MM.1S (cell line): ENCODE data around the gene SERPINA6.

Experiments used
- DNase-seq: peaks from one replicate; pipeline ENCODE4 v3.0.0-alpha.2; 2015
- H2AFZ ChIP-seq: fragments of 300-600 bp; sonication (generic); 2 replicates; pipeline ENCODE4 v1.6.0; 2016; ENCODE audit warnings: antibody characterized with exemption, low read length
- H3F3A ChIP-seq: fragments of 300-600 bp; sonication (generic); 2 replicates; pipeline ENCODE4 v1.6.1; 2016; ENCODE audit warnings: mild to moderate bottlenecking, antibody characterized with exemption, low read length, moderate library complexity, mixed read lengths; ENCODE audit not compliant: insufficient read depth
- H3K27ac ChIP-seq: fragments of 300-600 bp; sonication (generic); 2 replicates; pipeline ENCODE4 v1.5.1; 2016; ENCODE audit warnings: mild to moderate bottlenecking, low read length
- H3K27me3 ChIP-seq: fragments of 300-600 bp; sonication (generic); replicated peaks from 2 replicates; pipeline ENCODE4 v1.6.0; 2016; ENCODE audit warnings: low read length; ENCODE audit not compliant: insufficient read depth
- H3K36me3 ChIP-seq: fragments of 300-600 bp; sonication (generic); replicated peaks from 2 replicates; pipeline ENCODE4 v1.6.1; 2016; ENCODE audit warnings: mild to moderate bottlenecking, low read length, mixed read lengths; ENCODE audit not compliant: insufficient read depth
- H3K4me1 ChIP-seq: fragments of 300-600 bp; sonication (generic); 2 replicates; pipeline ENCODE4 v1.6.1; 2016; ENCODE audit warnings: low read length, mixed read lengths
- H3K4me2 ChIP-seq: fragments of 300-600 bp; sonication (generic); 2 replicates; pipeline ENCODE4 v1.6.0; 2016; ENCODE audit warnings: low read depth, low read length
- H3K4me3 ChIP-seq: fragments of 300-600 bp; sonication (generic); 2 replicates; pipeline ENCODE4 v1.5.1; 2016; ENCODE audit warnings: low read length, mixed read lengths
- H3K79me2 ChIP-seq: fragments of 300-600 bp; sonication (generic); 2 replicates; pipeline ENCODE4 v1.6.1; 2016; ENCODE audit warnings: mixed run types, low read length, mixed read lengths
- H3K9ac ChIP-seq: fragments of 300-600 bp; sonication (generic); 2 replicates; pipeline ENCODE4 v1.6.1; 2016; ENCODE audit warnings: low read length, mixed read lengths
- H3K9me2 ChIP-seq: fragments of 300-600 bp; sonication (generic); replicated peaks from 2 replicates; pipeline ENCODE4 v1.6.1; 2016; ENCODE audit warnings: mild to moderate bottlenecking, low read length, mixed read lengths; ENCODE audit not compliant: insufficient read depth
- H3K9me3 ChIP-seq: fragments of 300-600 bp; sonication (generic); replicated peaks from 2 replicates; pipeline ENCODE4 v1.6.1; 2016; ENCODE audit warnings: mild to moderate bottlenecking, low read length, mixed read lengths; ENCODE audit not compliant: insufficient read depth
- H4K20me1 ChIP-seq: fragments of 300-600 bp; sonication (generic); 2 replicates; pipeline ENCODE4 v1.6.1; 2016; ENCODE audit warnings: mild to moderate bottlenecking, low read length, moderate library complexity, mixed read lengths; ENCODE audit not compliant: insufficient read depth
- CTCF ChIP-seq: fragments of 300-600 bp; sonication (generic); IDR thresholded peaks from 2 replicates; pipeline ENCODE4 v1.5.1; 2016; ENCODE audit warnings: antibody characterized with exemption, low read length, mixed read lengths
- EZH2 ChIP-seq: fragments of 300-600 bp; sonication (generic); optimal IDR thresholded peaks from 2 replicates; pipeline ENCODE3; 2017; ENCODE audit warnings: low read depth, mild to moderate bottlenecking, antibody characterized with exemption, low read length, mixed read lengths
- EZH2phosphoT487 ChIP-seq: fragments of 300-600 bp; sonication (generic); IDR thresholded peaks from 2 replicates; pipeline ENCODE4 v1.6.1; 2018; ENCODE audit warnings: antibody characterized with exemption, low read length

Gene SERPINA6

GRCh38 chr14:94338023-94338422 is 14.9 kb upstream of the SERPINA6 start:
- Histone ChIP-seq H3K79me2 (no peaks in the 10 kb centered on the region), H3K4me2 (no peak overlapping the region), H3K36me3 (no peaks in the 10 kb centered on the region), H3K4me3 (no peak overlapping the region), H3K9me2 (no peaks in the 10 kb centered on the region), H3K27ac (no peak overlapping the region), H3K9ac (no peak overlapping the region), H3F3A (no peaks in the 10 kb centered on the region), H3K4me1 (no peaks in the 10 kb centered on the region), H4K20me1 (no peaks in the 10 kb centered on the region), H2AFZ (no peak overlapping the region), H3K27me3 (no peaks in the 10 kb centered on the region), H3K9me3 (no peaks in the 10 kb centered on the region)
- TF ChIP-seq CTCF (no peak), EZH2 (no peak), EZH2phosphoT487 (no peak)
- DNase-seq, result no peak

GRCh38 chr14:94337274-94337673 is 14.1 kb upstream of the SERPINA6 start:
- Histone ChIP-seq H2AFZ (no peak overlapping the region), H3K36me3 (no peaks in the 10 kb centered on the region), H3K27me3 (no peaks in the 10 kb centered on the region), H3K9me3 (no peaks in the 10 kb centered on the region), H3F3A (no peaks in the 10 kb centered on the region), H4K20me1 (no peaks in the 10 kb centered on the region), H3K9me2 (no peaks in the 10 kb centered on the region), H3K27ac (no peak overlapping the region), H3K79me2 (no peaks in the 10 kb centered on the region), H3K4me3 (no peak overlapping the region), H3K9ac (no peak overlapping the region), H3K4me2 (no peak overlapping the region), H3K4me1 (no peaks in the 10 kb centered on the region)
- peak; percentile 10 for DNase-seq
- TF ChIP-seq EZH2 (no peak), CTCF (no peak), EZH2phosphoT487 (no peak)

- no peak for DNase-seq
- H3K9ac ChIP-seq, result no peak overlapping the region
- TF ChIP-seq CTCF, result no peak
- TF ChIP-seq EZH2, result no peak
- TF ChIP-seq EZH2phosphoT487, result no peak
Measured at GRCh38 chr14:94334872-94335271, 11.7 kb upstream of the SERPINA6 start.

More at GRCh38 chr14:94334872-94335271, 11.7 kb upstream of the SERPINA6 start:
- H3K4me2 ChIP-seq, result no peak overlapping the region
- no peaks in the 10 kb centered on the region for H3K9me3 ChIP-seq
- no peaks in the 10 kb centered on the region for H3F3A ChIP-seq
- H3K4me1 ChIP-seq, result no peaks in the 10 kb centered on the region
- no peak overlapping the region for H2AFZ ChIP-seq
- no peak overlapping the region for H3K27ac ChIP-seq
- H3K4me3 ChIP-seq, result no peak overlapping the region
- H3K27me3 ChIP-seq, result no peaks in the 10 kb centered on the region
- H3K36me3 ChIP-seq, result no peaks in the 10 kb centered on the region
- no peaks in the 10 kb centered on the region for H3K9me2 ChIP-seq
- no peaks in the 10 kb centered on the region for H3K79me2 ChIP-seq
- no peaks in the 10 kb centered on the region for H4K20me1 ChIP-seq
